Measurements from ENCODE around the gene APBB1IP. TPM values are rescaled to one million over a fixed set of nuclear protein-coding genes. Genes with fewer than 3 reads are reported as not detected.

APBB1IP gene
- total and polyA plus RNA-seq, 8 donors: 1.2 to 4.7 (median 3.2) TPM; not detected in 1

DNA sequence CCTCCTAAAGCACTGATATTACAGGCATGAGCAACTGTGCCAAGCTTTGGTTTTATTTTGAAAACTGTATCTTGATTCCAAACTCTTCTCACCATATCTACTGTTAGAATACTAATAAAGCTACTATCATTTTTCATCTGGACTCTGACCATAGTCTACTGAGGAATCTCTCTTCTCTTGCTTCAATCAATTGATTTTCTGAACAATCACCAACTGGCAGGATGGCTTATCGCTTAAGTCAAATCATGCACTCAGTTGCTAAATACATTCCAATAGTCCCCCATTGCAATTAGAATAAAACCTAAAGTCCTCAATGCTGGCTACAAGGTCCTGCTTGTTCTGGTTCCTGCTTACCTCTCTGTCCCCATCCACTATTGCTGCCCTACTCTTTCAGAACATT, 2.3 kb upstream of the APBB1IP start:
- no peaks in the 10 kb centered on the region for H3K36me3 ChIP-seq
- peak overlapping the region in 1 of 5 donors; percentile 30 for H3K27ac ChIP-seq
- DNase-seq: no peak
- H3K4me1 ChIP-seq: peaks cover 0 to 10% (median 0%) of the 10 kb centered on the region in 4 donors
- peaks cover 0 to 20% (median 16%) of the 10 kb centered on the region in 3 donors for H3K27me3 ChIP-seq
- 88 to 100% (median 98%) methylated on average over 1 of the region's 1 CpG for WGBS, 5 donors
- no peak overlapping the region for H3K4me3 ChIP-seq
- TF ChIP-seq POLR2AphosphoS5 (IDR thresholded peaks at IDR 0.05) (no peak), EP300 (IDR thresholded peaks at IDR 0.05) (no peak), CTCF (IDR thresholded peaks at IDR 0.05) (no peak), POLR2A (IDR thresholded peaks at IDR 0.05) (no peak)
- intact Hi-C loops (cut with DNase I; ENCODE audit: low total_unique reads): no loop called here
- H3K9me3 ChIP-seq: no peaks in the 10 kb centered on the region

DNA sequence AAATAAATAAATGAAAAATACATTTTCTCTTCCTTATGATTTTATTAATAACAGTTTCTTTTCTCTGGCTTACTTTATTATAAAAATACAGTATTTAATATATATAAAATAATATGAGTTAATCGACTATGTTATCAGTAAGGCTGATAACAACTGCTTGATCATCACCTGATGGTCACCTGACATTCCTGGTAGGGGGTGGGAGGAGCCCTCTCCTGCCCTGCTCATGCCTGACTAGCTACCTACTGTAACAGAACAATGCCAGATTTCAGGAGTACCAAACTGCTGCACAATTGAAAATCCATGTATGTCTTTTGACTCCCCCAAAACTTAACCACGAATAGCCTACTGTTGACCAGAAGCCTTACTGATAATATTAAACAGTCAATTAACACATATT, 1.3 kb upstream of the APBB1IP start:
- Histone ChIP-seq H3K27me3 (peaks cover 0 to 20% (median 16%) of the 10 kb centered on the region in 3 donors), H3K27ac (peak overlapping the region in 2 of 5 donors; percentile 30 to 92), H3K4me1 (peaks cover 0 to 10% (median 0%) of the 10 kb centered on the region in 4 donors), H3K36me3 (no peaks in the 10 kb centered on the region), H3K9me3 (no peaks in the 10 kb centered on the region), H3K4me3 (no peak overlapping the region)
- 32 to 56% (median 43%) methylated on average over 2 of the region's 2 CpGs for WGBS, 5 donors
- no peak for DNase-seq
- TF ChIP-seq EP300 (IDR thresholded peaks at IDR 0.05) (no peak), POLR2AphosphoS5 (IDR thresholded peaks at IDR 0.05) (no peak), CTCF (IDR thresholded peaks at IDR 0.05) (no peak), POLR2A (IDR thresholded peaks at IDR 0.05) (no peak)
- intact Hi-C loops (cut with DNase I; ENCODE audit: low total_unique reads): no loop called here

GRCh38 chr10:26438534-26439341, 597 bp downstream of the APBB1IP start:
- no peak for TF ChIP-seq POLR2AphosphoS5 (IDR thresholded peaks at IDR 0.05)
- TF ChIP-seq POLR2A (IDR thresholded peaks at IDR 0.05): no peak
- no peak for TF ChIP-seq EP300 (IDR thresholded peaks at IDR 0.05)
- TF ChIP-seq CTCF (IDR thresholded peaks at IDR 0.05): no peak
- peak in 1 of 2 donors; percentile 47 for DNase-seq
- Histone ChIP-seq H3K4me3 (peak overlapping the region; percentile 36 to 50 (median 47)), H3K27ac (peak overlapping the region; percentile 73 to 92 (median 81)), H3K36me3 (no peaks in the 10 kb centered on the region), H3K9me3 (no peaks in the 10 kb centered on the region), H3K4me1 (peaks cover 0 to 10% (median 0%) of the 10 kb centered on the region in 4 donors), H3K27me3 (peaks cover 0 to 20% (median 16%) of the 10 kb centered on the region in 3 donors)
- WGBS, 5 donors: 5 to 13% (median 6%) methylated on average over 20 to 59 of the region's 59 CpGs
- intact Hi-C loops (cut with DNase I; ENCODE audit: low total_unique reads): no loop called here

DNA sequence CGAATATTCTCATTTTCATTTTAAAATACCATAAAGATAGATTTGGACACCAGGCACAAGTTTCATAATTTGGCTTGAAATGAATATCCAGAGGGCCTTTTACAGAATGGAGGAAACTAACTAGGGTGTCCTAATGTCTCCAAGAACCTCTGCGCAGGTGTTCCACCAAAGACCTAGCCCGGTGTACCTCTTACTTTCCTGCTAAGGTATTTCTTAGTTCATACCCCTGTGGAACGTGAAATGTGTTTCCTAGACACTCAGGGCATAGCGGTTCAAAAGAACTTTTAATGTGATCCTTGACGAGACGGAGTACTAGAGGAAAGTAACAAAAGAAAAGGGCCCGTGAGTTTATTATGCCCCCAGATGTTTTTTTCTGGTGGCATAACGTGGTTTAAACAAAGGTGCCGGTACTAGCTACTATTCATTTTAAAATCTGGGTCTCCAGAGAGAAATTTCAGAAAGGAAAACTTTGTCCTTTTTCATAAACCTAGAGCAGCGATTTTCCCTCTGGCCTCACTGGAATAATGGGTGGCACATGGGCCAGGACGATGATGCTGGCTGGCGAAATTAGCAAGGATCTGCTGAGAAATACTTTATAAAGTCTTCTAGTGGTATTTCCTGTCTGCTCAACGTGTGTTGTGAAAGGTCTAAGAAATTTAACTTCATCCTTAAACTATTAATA, 1.4 kb downstream of the APBB1IP start:
- peaks cover 0 to 20% (median 16%) of the 10 kb centered on the region in 3 donors for H3K27me3 ChIP-seq
- intact Hi-C loops (cut with DNase I; ENCODE audit: low total_unique reads): no loop called here
- peak overlapping the region in 4 of 5 donors; percentile 77 to 92 (median 86) for H3K27ac ChIP-seq
- H3K4me1 ChIP-seq: peaks cover 0 to 10% (median 0%) of the 10 kb centered on the region in 4 donors
- TF ChIP-seq POLR2AphosphoS5 (IDR thresholded peaks at IDR 0.05) (no peak), POLR2A (IDR thresholded peaks at IDR 0.05) (no peak), CTCF (IDR thresholded peaks at IDR 0.05) (no peak)
- DNase-seq: no peak
- WGBS, 5 donors: 59 to 77% (median 68%) methylated on average over 14 of the region's 14 CpGs
- H3K36me3 ChIP-seq: no peaks in the 10 kb centered on the region
- peak overlapping the region; percentile 36 to 50 (median 47) for H3K4me3 ChIP-seq
- no peaks in the 10 kb centered on the region for H3K9me3 ChIP-seq

All from stomach (tissue), 9 donors.